ENCODE data around the gene FOXP1.

Gene FOXP1

DNA sequence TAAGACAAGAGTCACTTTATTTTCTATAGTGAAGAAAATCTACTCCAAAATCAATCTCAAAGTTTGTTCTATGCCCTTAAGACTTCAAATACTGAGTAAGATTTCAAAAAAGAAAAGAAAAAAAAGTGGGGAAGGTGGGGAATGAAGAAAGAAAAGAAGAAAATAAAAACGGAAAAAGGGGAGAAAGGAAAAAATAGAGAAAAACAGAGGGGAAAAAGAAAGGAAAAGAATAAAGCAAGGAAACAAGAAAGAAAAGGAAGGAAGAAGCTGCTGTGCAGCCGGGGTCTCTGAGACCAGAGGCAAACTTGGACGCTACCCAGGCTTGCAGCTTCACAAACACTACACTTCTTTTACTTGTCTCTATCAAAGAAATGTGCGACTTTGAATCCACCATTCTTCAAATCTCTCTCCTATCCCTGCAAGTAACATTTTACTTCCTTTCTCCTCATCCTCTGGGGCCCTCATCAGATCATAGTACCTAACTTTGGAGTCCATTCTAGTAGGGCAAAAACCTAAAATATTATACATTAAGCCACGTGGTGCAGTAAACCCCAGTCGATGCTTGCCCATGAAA is 279.8 kb downstream of the FOXP1 start:
- Mint-ChIP-seq H3K27ac (no peak overlapping the region), H3K36me3 (no peaks in the 10 kb centered on the region)
- no peak for DNase-seq (ENCODE audit: low spot score in 2 of 2)

DNA sequence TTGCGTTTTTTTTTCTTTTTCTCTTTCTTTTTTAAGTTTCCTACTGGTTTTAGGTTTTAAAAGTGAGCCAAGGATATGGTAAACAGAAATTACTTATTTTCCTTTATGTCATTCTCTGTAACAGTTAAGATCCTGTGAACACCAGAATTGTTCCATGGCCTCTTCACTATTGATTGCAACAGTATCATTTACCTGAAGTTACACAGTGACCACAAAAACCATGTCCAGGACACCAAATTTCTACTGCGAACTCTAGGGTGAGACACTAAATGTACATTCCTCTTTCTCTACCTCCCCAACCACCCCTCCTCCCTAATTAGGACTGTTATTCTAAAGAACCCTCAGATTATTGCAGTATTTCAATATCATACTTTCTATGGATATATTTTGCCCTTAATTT is 280.9 kb downstream of the FOXP1 start:
- Mint-ChIP-seq H3K27ac (no peak overlapping the region), H3K4me1 (peaks cover 53% of the 10 kb centered on the region), H3K9me3 (no peaks in the 10 kb centered on the region), H3K4me3 (no peak overlapping the region), H3K36me3 (no peaks in the 10 kb centered on the region)
- DNase-seq (ENCODE audit: low spot score in 2 of 2): no peak
- ATAC-seq: no peak

More for the DNA sequence above, 279.8 kb downstream of the FOXP1 start:
- Mint-ChIP-seq H3K4me1 (peaks cover 64% of the 10 kb centered on the region), H3K9me3 (no peaks in the 10 kb centered on the region), H3K4me3 (peak overlapping the region; percentile 65)
- ATAC-seq: no peak

DNA sequence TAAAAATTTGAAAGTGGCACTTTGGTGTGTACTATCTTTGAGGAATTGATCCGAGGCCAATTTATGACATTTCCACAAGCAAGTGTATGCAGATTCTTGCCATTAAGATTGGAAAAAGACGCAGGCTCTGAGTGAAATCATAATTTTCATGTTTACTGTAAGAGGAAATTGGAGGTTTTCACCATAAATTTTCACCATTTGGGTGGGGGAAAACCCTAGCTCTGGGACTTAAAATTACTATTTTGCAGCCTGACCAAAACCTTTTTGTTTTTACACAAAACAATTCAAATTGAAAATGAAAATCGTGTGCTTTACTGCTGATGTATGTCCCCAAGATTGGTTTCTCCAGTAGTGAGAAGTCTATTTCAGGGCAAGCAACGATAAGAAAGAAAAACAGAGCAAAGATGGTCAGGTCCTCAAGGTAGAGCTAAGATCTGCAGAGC is 282.6 kb downstream of the FOXP1 start:
- Mint-ChIP-seq H3K4me3 (peak overlapping the region; percentile 19), H3K4me1 (peaks cover 53% of the 10 kb centered on the region), H3K27ac (no peak overlapping the region), H3K36me3 (peaks cover 4% of the 10 kb centered on the region), H3K9me3 (no peaks in the 10 kb centered on the region)
- ATAC-seq (peak; percentile 89), DNase-seq (ENCODE audit: low spot score in 2 of 2) (no peak)

DNA sequence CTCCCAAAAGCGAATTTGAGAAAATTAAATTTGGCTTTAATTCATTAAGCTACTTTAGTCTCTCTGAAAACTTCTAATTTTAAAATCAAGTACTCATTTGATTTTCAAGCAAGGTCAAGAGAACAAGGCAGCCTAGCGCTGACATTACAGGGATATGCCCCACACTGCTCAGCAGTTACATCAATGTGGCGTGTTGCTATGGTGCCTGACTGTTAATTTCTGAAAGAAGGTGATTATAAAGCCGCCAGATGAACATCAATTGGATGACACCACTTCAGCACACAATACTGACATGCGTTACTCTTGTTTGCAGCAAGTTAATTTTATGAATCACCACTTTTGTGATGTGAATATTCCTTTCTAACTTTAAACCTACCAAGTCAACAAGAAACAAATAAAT is 284.4 kb downstream of the FOXP1 start:
- no peak for ATAC-seq
- Mint-ChIP-seq H3K4me1 (peaks cover 39% of the 10 kb centered on the region), H3K27ac (no peak overlapping the region), H3K9me3 (no peaks in the 10 kb centered on the region), H3K4me3 (no peak overlapping the region), H3K36me3 (peaks cover 4% of the 10 kb centered on the region)
- no peak for DNase-seq (ENCODE audit: low spot score in 2 of 2)

DNA sequence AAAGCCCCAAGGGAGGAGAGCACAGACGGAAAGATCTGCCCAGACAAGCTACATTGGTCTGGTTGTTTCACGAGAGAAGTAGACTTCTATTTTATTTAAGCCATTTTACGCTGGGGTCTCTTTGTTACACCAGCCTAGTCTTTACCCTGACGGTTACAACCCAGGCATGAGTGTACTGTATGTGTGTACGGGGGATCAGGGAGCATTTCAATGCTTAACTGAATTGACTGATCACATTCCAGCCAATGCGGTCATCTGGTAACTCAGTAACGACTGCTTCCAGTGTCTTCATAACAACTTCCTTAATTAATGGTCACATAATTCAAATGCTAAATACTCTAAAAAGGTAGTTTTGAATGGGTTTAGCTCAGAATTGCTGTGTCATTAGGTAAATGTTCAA is 288.6 kb downstream of the FOXP1 start:
- Mint-ChIP-seq H3K4me3 (no peak overlapping the region), H3K27ac (no peak overlapping the region), H3K4me1 (peaks cover 9% of the 10 kb centered on the region)

DNA sequence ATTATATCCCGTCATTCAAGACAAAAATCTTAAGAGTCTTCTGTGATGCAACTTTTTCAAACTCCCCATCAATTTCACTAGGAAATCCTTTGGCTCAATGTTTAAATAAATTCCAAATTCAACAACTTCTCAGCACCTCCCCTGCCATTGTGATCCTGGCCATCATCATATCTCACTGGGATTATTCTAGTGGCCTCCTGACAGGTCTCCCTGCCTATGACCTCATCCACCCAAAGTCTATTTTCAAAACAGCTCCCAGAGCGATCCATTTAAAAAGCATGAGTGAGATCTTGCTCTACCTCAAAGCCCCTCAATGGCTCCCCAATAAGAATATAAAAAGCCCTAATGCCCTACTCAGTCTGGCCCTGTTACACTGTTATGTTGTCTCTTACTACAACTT is 293.2 kb downstream of the FOXP1 start:
- no peak overlapping the region for H3K27ac Mint-ChIP-seq
- DNase-seq (ENCODE audit: low spot score in 2 of 2): no peak
- no peak for ATAC-seq
- peaks cover 13% of the 10 kb centered on the region for H3K4me1 Mint-ChIP-seq
- peaks cover 5% of the 10 kb centered on the region for H3K36me3 Mint-ChIP-seq
- H3K9me3 Mint-ChIP-seq: no peaks in the 10 kb centered on the region
- no peak overlapping the region for H3K4me3 Mint-ChIP-seq

More for the DNA sequence above, 288.6 kb downstream of the FOXP1 start:
- Mint-ChIP-seq H3K36me3 (peaks cover 4% of the 10 kb centered on the region), H3K9me3 (no peaks in the 10 kb centered on the region)
- ATAC-seq: no peak
- no peak for DNase-seq (ENCODE audit: low spot score in 2 of 2)

DNA sequence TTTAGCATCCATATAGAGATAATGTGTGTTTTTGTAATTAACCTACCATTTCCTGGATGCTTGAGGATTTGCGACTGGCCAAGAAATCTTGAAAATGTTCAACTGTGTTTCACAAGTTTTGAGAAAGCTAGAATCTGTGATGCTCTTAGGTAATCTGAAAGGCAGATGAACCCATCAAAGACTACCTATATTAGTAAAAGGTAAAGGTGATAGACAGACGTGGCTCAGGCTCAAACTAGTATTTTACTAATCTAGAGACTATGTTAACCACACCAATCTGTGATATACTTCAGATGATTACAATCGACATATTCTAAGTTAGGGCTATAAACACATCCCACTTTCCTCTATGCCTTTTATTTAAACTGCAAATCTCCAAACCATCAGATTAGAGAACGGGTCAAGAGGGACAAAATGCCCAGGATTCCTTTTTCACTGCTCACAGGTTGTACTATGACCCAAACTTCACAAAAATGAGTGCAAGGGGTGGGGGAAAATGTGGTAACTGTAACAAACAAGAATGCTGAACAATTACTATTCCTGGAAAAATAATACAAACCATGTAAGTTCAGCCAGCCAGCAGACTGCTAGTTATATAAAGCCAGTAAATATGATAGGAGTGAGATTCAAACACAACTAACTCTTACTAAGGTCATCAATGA is 295.1 kb downstream of the FOXP1 start:
- H3K27ac Mint-ChIP-seq: no peak overlapping the region
- peaks cover 13% of the 10 kb centered on the region for H3K4me1 Mint-ChIP-seq
- no peaks in the 10 kb centered on the region for H3K9me3 Mint-ChIP-seq
- ATAC-seq (peak; percentile 69), DNase-seq (ENCODE audit: low spot score in 2 of 2) (no peak)
- H3K4me3 Mint-ChIP-seq: no peak overlapping the region
- H3K36me3 Mint-ChIP-seq: peaks cover 5% of the 10 kb centered on the region

DNA sequence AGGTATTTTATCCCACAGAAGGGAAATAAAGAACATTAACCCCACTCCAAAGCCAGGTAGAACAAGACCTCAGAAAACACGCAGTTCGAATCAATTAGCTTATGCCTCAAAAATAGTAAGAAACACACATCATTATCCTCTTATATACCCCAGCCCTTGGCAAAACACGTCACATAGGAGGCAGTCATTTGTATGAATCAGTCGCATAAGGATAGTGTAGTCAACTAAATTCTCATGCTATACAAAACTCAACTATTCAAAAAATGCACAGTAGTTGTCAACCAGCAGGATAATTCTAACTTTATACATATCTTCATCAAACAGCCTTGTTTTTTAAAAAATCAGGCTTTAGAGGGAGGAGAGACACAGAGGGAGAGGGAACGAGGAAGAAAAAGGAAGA is 298.4 kb downstream of the FOXP1 start:
- no peak overlapping the region for H3K4me3 Mint-ChIP-seq
- DNase-seq (ENCODE audit: low spot score in 2 of 2) (no peak), ATAC-seq (no peak)
- H3K4me1 Mint-ChIP-seq: peaks cover 11% of the 10 kb centered on the region
- H3K27ac Mint-ChIP-seq: no peak overlapping the region
- H3K9me3 Mint-ChIP-seq: no peaks in the 10 kb centered on the region
- peaks cover 5% of the 10 kb centered on the region for H3K36me3 Mint-ChIP-seq

DNA sequence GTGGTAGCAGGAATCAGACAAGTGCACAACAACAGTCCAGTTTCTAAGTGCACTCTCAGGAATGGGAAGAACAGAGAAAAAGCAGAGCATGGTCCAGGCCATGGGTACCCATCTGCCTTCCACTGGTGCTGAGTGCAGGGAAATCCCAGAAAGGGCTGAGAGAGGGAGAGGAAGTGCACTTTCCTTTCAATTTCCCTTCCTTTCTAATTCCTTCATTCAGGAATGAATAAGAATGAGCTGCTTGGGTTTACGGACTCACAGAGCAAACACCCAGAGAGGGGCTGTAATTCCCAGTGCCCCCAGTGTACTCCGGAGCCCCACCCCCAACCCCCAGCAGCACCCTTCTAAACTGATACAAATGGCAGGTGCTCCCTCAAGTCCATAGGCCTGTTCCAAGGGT is 300.6 kb downstream of the FOXP1 start:
- ATAC-seq (no peak), DNase-seq (ENCODE audit: low spot score in 2 of 2) (no peak)
- peaks cover under 1% of the 10 kb centered on the region for H3K36me3 Mint-ChIP-seq
- peaks cover 1% of the 10 kb centered on the region for H3K4me1 Mint-ChIP-seq
- H3K4me3 Mint-ChIP-seq: no peak overlapping the region
- no peak overlapping the region for H3K27ac Mint-ChIP-seq
- no peaks in the 10 kb centered on the region for H3K9me3 Mint-ChIP-seq

DNA sequence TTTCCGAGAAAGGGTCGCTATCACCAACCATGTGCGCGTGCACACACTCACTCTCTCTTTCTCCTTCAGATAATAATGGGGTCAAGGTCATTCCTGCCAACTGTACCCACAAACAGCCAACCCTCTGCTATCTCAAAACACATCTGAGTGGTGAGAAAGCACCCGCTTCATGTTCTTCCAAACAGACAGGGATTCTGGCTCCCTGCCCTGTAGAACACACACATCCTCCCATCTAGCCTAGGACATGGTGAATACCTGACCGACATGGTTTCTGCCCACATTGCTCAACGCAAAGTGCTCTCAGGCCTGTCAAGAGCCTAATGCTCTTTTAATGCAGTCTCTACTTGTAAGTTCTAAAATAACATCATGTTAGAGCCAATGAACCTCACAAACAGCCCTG is 302.2 kb downstream of the FOXP1 start:
- Mint-ChIP-seq H3K27ac (no peak overlapping the region), H3K36me3 (no peaks in the 10 kb centered on the region), H3K4me1 (no peaks in the 10 kb centered on the region), H3K9me3 (no peaks in the 10 kb centered on the region), H3K4me3 (no peak overlapping the region)
- DNase-seq (ENCODE audit: low spot score in 2 of 2) (no peak), ATAC-seq (no peak)

DNA sequence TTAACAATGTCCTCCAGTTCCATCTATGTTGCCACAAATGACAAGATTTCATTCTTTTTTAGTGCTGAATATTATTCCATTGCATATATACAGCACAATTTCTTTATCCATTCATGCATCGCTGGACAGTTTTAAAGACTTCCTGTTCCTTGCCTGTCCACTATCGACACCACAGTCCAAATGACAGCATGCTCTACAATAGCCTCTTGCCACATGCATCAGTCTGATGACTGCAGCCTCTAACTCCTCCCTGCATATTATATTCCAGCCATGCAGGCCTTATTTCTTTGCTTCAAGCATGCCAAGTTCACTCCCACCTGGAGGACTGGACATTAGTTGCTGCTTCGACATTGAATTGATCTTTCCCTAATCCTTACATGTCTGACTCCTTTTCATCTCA is 306.2 kb downstream of the FOXP1 start:
- Mint-ChIP-seq H3K4me1 (peaks cover 5% of the 10 kb centered on the region), H3K27ac (no peak overlapping the region), H3K9me3 (no peaks in the 10 kb centered on the region), H3K36me3 (no peaks in the 10 kb centered on the region), H3K4me3 (no peak overlapping the region)
- no peak for DNase-seq (ENCODE audit: low spot score in 2 of 2)
- no peak for ATAC-seq

DNA sequence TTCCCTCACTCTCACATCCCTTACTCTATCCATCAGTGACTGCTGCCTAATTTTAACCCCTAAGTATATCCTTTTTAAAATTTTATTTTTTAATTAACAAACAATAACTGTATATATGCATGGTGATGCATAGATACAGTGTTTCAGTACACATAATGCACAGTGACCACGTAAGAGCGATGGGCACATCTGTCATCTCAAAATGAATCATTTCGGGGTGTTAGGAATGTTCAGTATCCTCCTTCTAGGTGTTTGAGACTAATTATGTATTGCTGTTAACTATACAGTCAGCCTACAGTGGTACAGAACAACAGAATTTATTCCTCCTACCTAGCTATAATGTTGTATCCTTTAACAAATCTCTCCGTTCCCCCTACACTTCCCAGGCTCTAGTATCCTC is 307.0 kb downstream of the FOXP1 start:
- Mint-ChIP-seq H3K4me1 (peaks cover 5% of the 10 kb centered on the region), H3K4me3 (no peak overlapping the region), H3K27ac (no peak overlapping the region), H3K9me3 (no peaks in the 10 kb centered on the region), H3K36me3 (no peaks in the 10 kb centered on the region)
- DNase-seq (ENCODE audit: low spot score in 2 of 2): no peak
- ATAC-seq: peak; percentile 37

DNA sequence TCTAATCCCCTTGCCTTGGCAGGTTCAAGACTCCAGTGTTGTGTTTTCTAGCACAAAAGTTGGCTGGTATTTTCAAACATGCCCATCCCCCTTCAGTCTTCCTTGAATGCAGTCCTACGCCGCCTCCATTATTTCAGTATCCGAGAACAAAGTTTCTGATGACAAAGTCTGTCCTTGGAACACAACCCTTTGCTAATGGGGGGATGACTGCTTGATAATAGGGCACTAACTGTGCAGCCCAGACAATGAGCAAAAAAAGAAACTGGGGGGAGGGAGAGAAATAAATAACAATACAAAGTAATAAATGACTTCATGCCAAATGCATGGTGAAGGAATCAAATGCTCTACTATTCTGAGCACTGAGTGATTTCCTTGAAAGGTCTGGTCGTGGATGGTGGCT is 310.1 kb downstream of the FOXP1 start:
- Mint-ChIP-seq H3K27ac (no peak overlapping the region), H3K4me1 (peaks cover 5% of the 10 kb centered on the region), H3K36me3 (no peaks in the 10 kb centered on the region), H3K9me3 (no peaks in the 10 kb centered on the region), H3K4me3 (no peak overlapping the region)
- no peak for DNase-seq (ENCODE audit: low spot score in 2 of 2)
- no peak for ATAC-seq

DNA sequence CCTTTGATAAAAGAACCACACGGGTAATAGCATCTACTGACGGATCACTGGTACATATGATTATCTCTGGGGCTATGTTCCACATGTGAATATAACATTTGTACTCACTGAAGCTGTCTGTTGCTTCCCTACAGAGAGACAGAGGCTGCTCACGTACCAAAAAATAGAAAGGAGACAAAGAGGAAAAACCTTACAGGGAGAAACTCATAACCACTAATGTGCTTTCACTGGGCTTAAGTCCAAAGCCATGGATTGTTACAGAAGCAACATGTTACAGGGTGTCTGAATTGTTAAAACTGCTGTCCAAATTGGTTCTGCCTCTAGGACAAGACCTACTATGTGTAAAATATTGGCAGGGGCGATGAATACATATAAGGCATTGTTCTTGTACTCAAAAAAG is 311.9 kb downstream of the FOXP1 start:
- peaks cover 5% of the 10 kb centered on the region for H3K4me1 Mint-ChIP-seq
- H3K27ac Mint-ChIP-seq: no peak overlapping the region
- H3K4me3 Mint-ChIP-seq: no peak overlapping the region
- no peaks in the 10 kb centered on the region for H3K9me3 Mint-ChIP-seq
- ATAC-seq (no peak), DNase-seq (ENCODE audit: low spot score in 2 of 2) (no peak)
- no peaks in the 10 kb centered on the region for H3K36me3 Mint-ChIP-seq

DNA sequence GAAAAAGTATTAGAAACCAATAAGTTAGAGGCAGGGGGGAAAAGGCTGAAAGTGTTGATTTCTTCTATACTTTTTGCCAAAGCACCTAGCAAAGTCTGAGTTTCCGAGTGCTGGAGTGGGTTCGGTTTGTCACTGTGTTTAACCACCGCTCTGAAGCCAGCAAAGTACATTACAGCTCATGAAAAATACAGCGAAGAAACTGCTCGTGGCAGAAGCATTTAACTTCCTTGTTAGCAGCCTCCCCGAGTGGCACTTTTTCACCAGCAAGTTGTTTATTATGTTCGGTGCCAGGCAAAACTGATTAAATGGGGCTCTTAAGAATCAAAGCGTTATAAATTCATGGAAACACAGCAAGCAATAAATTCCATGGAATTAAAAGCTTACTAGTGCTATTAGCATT is 313.6 kb downstream of the FOXP1 start:
- no peak overlapping the region for H3K4me3 Mint-ChIP-seq
- peaks cover 15% of the 10 kb centered on the region for H3K4me1 Mint-ChIP-seq
- no peaks in the 10 kb centered on the region for H3K36me3 Mint-ChIP-seq
- ATAC-seq (no peak), DNase-seq (ENCODE audit: low spot score in 2 of 2) (no peak)
- no peaks in the 10 kb centered on the region for H3K9me3 Mint-ChIP-seq
- H3K27ac Mint-ChIP-seq: no peak overlapping the region

DNA sequence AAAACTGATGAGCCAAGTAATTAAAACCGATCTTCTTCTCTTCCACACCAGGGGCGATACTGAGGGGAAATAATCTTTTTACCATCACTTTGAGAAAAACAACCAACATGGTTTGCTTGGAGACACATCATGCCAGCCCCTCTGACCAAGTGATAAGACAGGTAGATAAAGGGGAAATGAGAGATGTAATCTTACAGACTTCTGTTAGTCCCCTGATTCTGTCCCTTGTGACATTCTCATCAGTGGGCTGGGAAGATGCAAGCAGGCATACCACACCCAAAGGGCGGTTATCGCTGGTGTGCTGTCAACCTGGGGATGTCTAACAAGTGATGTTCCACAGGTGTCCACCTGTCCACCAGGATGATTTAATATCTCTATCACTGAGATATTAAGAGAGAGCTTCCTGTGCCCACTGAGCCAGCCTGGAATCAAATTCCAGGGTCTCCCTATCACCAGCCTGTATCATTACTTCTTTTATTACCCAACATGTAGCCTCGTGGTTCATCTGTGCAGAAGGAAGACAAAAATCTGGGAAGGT is 315.0 kb downstream of the FOXP1 start:
- Mint-ChIP-seq H3K27ac (no peak overlapping the region), H3K4me1 (peaks cover 24% of the 10 kb centered on the region), H3K9me3 (no peaks in the 10 kb centered on the region), H3K4me3 (no peak overlapping the region), H3K36me3 (no peaks in the 10 kb centered on the region)
- no peak for ATAC-seq
- no peak for DNase-seq (ENCODE audit: low spot score in 2 of 2)

Measured in stimulated activated effector memory CD8-positive, alpha-beta T cell treated with anti-CD3 and anti-CD28 coated beads, Interleukin-12 subunit alpha, Interleukin-12 subunit beta, amount 100 ng/mL, for 72 hours (primary cell).